Peyer's patch (tissue), 4 donors: Measurements from ENCODE around the gene SCAMP2. TPM values are rescaled to one million over a fixed set of nuclear protein-coding genes. Genes with fewer than 3 reads are reported as not detected.
A peak's percentile ranks its signal among the peaks of the same experiment; 100 is the strongest.

ENCODE experiments used
- DNase-seq, 3 donors: peaks; one replicate each; pipeline ENCODE4 v3.0.0-alpha.2; 2017 to 2019
- H3K27ac ChIP-seq, 4 donors: fragments of 200-600 bp; sonication (generic); one replicate each; pipeline ENCODE4 v1.5.1; 2016 to 2019
- H3K27me3 ChIP-seq, 2 donors: fragments of 200-600 bp; sonication (generic); one replicate each; pipeline ENCODE4 v1.5.1; 2019
- H3K36me3 ChIP-seq, 3 donors: fragments of 200-600 bp; sonication (generic); one replicate each; pipeline ENCODE4 v1.5.1; 2016 to 2019
- H3K4me1 ChIP-seq, 4 donors: fragments of 200-600 bp; sonication (generic); one replicate each; pipeline ENCODE4 v1.5.1; 2016 to 2019
- H3K4me3 ChIP-seq, 4 donors: fragments of 200-600 bp; sonication (generic); 1 replicate in 3 of 4; 2 replicates in 1 of 4; pipeline ENCODE4 v1.5.1; 2016 to 2019; ENCODE audit warnings: mild to moderate bottlenecking in 1 of 4
- H3K9me3 ChIP-seq, 4 donors: fragments of 200-600 bp; sonication (generic); one replicate each; pipeline ENCODE4 v1.5.1; 2016 to 2019; ENCODE audit warnings: mild to moderate bottlenecking in 1 of 4
- CTCF ChIP-seq, 6 experiments: fragments of 450-650 bp in 4 of 6; fragments of 200-600 bp in 2 of 6; sonication (generic) in 1 of 6; IDR thresholded peaks; one replicate each; pipeline ENCODE4 v1.5.1; 2017 to 2019; ENCODE audit warnings: antibody characterized with exemption in 6 of 6, mild to moderate bottlenecking in 3 of 6, moderate library complexity in 1 of 6
- POLR2A ChIP-seq, 2 donors: fragments of 450-650 bp; IDR thresholded peaks; one replicate each; pipeline ENCODE4 v1.5.1; 2017; ENCODE audit warnings: antibody characterized with exemption in 2 of 2, mild to moderate bottlenecking in 2 of 2, moderate library complexity in 2 of 2
- total RNA-seq, 4 donors: library from RNA; depleted of rRNA; stranded (reverse); fragments of >200 nt; gene quantifications; one replicate each; pipeline ENCODE4 v1.1.0, GENCODE V29; 2016

Gene SCAMP2
- total RNA-seq, 4 donors from 2014 or later = 60.2 to 206 (median 151) TPM

GRCh38 chr15:74801311-74801997 lies 71.7 kb downstream of the SCAMP2 start:
- TF ChIP-seq CTCF (IDR thresholded peaks at IDR 0.05) (no peak), POLR2A (IDR thresholded peaks at IDR 0.05) (no peak)
- H3K27ac ChIP-seq = peak overlapping the region in 2 of 4 donors; percentile 76 to 97
- H3K4me1 ChIP-seq = peaks cover 4 to 36% (median 32%) of the 10 kb centered on the region in 4 donors
- H3K4me3 ChIP-seq = no peak overlapping the region
- H3K9me3 ChIP-seq = no peaks in the 10 kb centered on the region
- H3K36me3 ChIP-seq = peaks cover 0 to 50% (median 0%) of the 10 kb centered on the region in 3 donors
- H3K27me3 ChIP-seq = no peaks in the 10 kb centered on the region
- DNase-seq = no peak

GRCh38 chr15:74800559-74801094 lies 72.5 kb downstream of the SCAMP2 start:
- TF ChIP-seq POLR2A (IDR thresholded peaks at IDR 0.05) = no peak
- TF ChIP-seq CTCF (IDR thresholded peaks at IDR 0.05) = no peak
- H3K4me3 ChIP-seq = no peak overlapping the region
- H3K9me3 ChIP-seq = no peaks in the 10 kb centered on the region
- DNase-seq = peak in 2 of 3 donors; percentile 72 to 82
- no peaks in the 10 kb centered on the region for H3K27me3 ChIP-seq
- H3K4me1 ChIP-seq = peaks cover 4 to 36% (median 32%) of the 10 kb centered on the region in 4 donors
- H3K36me3 ChIP-seq = peaks cover 0 to 50% (median 0%) of the 10 kb centered on the region in 3 donors
- H3K27ac ChIP-seq = peak overlapping the region; percentile 49 to 97 (median 74)

- TF ChIP-seq CTCF (IDR thresholded peaks at IDR 0.05) (peak; percentile 98 to 100 (median 99)), POLR2A (IDR thresholded peaks at IDR 0.05) (no peak)
- DNase-seq = peak; percentile 86 to 95 (median 94)
- Histone ChIP-seq H3K4me3 (no peak overlapping the region), H3K36me3 (peaks cover 0 to 50% (median 0%) of the 10 kb centered on the region in 3 donors), H3K27me3 (no peaks in the 10 kb centered on the region), H3K9me3 (no peaks in the 10 kb centered on the region), H3K4me1 (peaks cover 4 to 40% (median 35%) of the 10 kb centered on the region in 4 donors), H3K27ac (peak overlapping the region; percentile 55 to 97 (median 74))
These were observed 73.2 kb downstream of the SCAMP2 start for GRCh38 chr15:74799856-74800558.

GRCh38 chr15:74799255-74799855 lies 73.8 kb downstream of the SCAMP2 start:
- Histone ChIP-seq H3K27me3 (no peaks in the 10 kb centered on the region), H3K9me3 (no peaks in the 10 kb centered on the region), H3K36me3 (peaks cover 0 to 50% (median 0%) of the 10 kb centered on the region in 3 donors), H3K27ac (peak overlapping the region; percentile 55 to 97 (median 74)), H3K4me3 (no peak overlapping the region), H3K4me1 (peaks cover 4 to 46% (median 38%) of the 10 kb centered on the region in 4 donors)
- TF ChIP-seq CTCF (IDR thresholded peaks at IDR 0.05) (no peak), POLR2A (IDR thresholded peaks at IDR 0.05) (no peak)
- DNase-seq = peak in 1 of 3 donors; percentile 60
